ENCODE results near the gene BMPR2.

BMPR2 gene

DNA sequence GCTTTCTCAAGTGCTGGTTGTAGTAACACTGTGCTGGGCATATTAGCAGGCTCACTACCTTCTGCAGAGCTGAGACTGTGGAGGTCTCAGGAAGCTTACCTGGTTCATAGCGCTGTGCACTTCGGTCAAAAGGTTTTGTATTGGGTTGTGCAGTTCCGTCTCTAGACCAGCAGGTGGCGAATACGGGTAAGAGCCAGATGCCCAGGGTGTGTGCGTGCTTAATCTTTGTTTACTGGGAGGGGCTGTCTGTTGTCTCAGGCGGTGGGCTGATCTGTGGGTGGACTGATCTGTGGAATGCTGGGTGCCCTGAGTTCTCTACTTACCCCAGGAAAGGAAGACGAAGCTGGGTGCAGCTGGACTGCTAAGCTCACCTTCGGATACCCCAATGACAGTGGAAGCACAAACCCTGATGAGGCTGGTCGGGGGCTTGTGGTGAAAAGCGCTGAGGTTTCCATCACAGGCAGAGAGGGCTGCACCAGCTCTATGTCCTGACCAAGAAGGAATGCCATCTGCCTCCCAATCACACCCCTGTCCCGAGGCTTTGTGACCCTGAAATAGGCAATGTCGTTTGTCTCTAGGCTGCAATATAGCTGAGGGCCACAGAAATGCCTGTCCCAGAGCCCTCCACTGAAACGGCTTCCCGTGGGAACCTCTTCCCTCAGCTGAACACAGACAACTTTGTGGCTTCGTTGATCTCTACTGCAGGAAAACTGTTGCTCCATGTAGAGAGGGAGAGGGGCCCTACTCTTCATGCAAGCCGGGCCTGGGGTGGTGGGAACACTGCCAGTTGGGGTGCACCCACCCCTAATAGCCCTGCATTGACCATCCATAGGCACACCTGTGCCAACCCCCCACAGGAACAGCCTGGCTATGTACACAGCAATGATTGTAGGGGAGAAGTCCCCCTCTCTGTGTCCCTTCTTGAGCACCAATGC lies 212.8 kb downstream of the BMPR2 start:
- H3K4me1 Mint-ChIP-seq (ENCODE audit: low read depth) = peaks cover 9% of the 10 kb centered on the region
- DNase-seq (ENCODE audit: low spot score) = peak; percentile 56
- peak overlapping the region; percentile 69 for H3K27ac Mint-ChIP-seq
- H3K27me3 Mint-ChIP-seq (ENCODE audit: low read depth) = no peaks in the 10 kb centered on the region
- H3K36me3 Mint-ChIP-seq (ENCODE audit: low read depth) = no peaks in the 10 kb centered on the region
- H3K4me3 Mint-ChIP-seq = no peak overlapping the region
- peaks cover 3% of the 10 kb centered on the region for H3K9me3 Mint-ChIP-seq

- Mint-ChIP-seq H3K9me3 (no peaks in the 10 kb centered on the region), H3K27me3 (ENCODE audit: low read depth) (no peaks in the 10 kb centered on the region), H3K27ac (no peak overlapping the region), H3K4me1 (ENCODE audit: low read depth) (peaks cover 9% of the 10 kb centered on the region), H3K36me3 (ENCODE audit: low read depth) (no peaks in the 10 kb centered on the region), H3K4me3 (no peak overlapping the region)
- DNase-seq (ENCODE audit: low spot score) = no peak
Measured at GRCh38 chr2:202589582-202589949, 213.4 kb downstream of the BMPR2 start.

GRCh38 chr2:202592566-202592965 lies 216.4 kb downstream of the BMPR2 start:
- H3K27ac Mint-ChIP-seq = no peak overlapping the region
- no peak overlapping the region for H3K4me3 Mint-ChIP-seq
- peaks cover 9% of the 10 kb centered on the region for H3K4me1 Mint-ChIP-seq (ENCODE audit: low read depth)
- no peaks in the 10 kb centered on the region for H3K9me3 Mint-ChIP-seq
- H3K27me3 Mint-ChIP-seq (ENCODE audit: low read depth) = no peaks in the 10 kb centered on the region
- no peaks in the 10 kb centered on the region for H3K36me3 Mint-ChIP-seq (ENCODE audit: low read depth)
- DNase-seq (ENCODE audit: low spot score) = no peak

GRCh38 chr2:202599105-202599504 lies 223.0 kb downstream of the BMPR2 start:
- Mint-ChIP-seq H3K27ac (no peak overlapping the region), H3K4me3 (no peak overlapping the region), H3K36me3 (ENCODE audit: low read depth) (no peaks in the 10 kb centered on the region), H3K27me3 (ENCODE audit: low read depth) (no peaks in the 10 kb centered on the region), H3K9me3 (no peaks in the 10 kb centered on the region), H3K4me1 (ENCODE audit: low read depth) (peaks cover 8% of the 10 kb centered on the region)
- DNase-seq (ENCODE audit: low spot score) = no peak

DNA sequence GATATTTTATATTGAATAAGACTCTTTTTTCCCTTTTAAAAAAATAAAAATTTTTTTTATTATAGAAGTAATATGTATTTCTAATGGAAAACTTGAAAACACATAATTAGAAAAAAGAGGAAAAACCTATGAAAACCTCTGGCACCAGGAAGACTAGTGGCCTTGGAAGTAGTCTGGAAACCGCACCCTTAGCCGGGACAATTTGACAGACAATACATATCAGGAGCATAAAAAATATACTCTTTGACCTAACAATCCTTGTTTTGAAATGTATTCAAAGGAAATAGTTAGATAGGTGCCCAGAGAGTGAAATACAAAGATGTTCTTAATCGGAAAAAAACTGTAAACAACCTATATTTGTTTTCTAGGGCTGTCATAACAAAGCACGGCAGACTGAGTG lies 223.8 kb downstream of the BMPR2 start:
- H3K36me3 Mint-ChIP-seq (ENCODE audit: low read depth) = no peaks in the 10 kb centered on the region
- no peak overlapping the region for H3K4me3 Mint-ChIP-seq
- peaks cover 8% of the 10 kb centered on the region for H3K4me1 Mint-ChIP-seq (ENCODE audit: low read depth)
- H3K27me3 Mint-ChIP-seq (ENCODE audit: low read depth) = no peaks in the 10 kb centered on the region
- H3K9me3 Mint-ChIP-seq = no peaks in the 10 kb centered on the region
- no peak overlapping the region for H3K27ac Mint-ChIP-seq
- DNase-seq (ENCODE audit: low spot score) = no peak

GRCh38 chr2:202604699-202605098 lies 228.6 kb downstream of the BMPR2 start:
- no peak for DNase-seq (ENCODE audit: low spot score)
- no peaks in the 10 kb centered on the region for H3K9me3 Mint-ChIP-seq
- H3K4me1 Mint-ChIP-seq (ENCODE audit: low read depth) = peaks cover 8% of the 10 kb centered on the region
- H3K27ac Mint-ChIP-seq = no peak overlapping the region
- no peaks in the 10 kb centered on the region for H3K27me3 Mint-ChIP-seq (ENCODE audit: low read depth)
- no peaks in the 10 kb centered on the region for H3K36me3 Mint-ChIP-seq (ENCODE audit: low read depth)
- no peak overlapping the region for H3K4me3 Mint-ChIP-seq

- Mint-ChIP-seq H3K27ac (no peak overlapping the region), H3K9me3 (no peaks in the 10 kb centered on the region), H3K36me3 (ENCODE audit: low read depth) (no peaks in the 10 kb centered on the region), H3K4me1 (ENCODE audit: low read depth) (peaks cover 12% of the 10 kb centered on the region), H3K27me3 (ENCODE audit: low read depth) (no peaks in the 10 kb centered on the region), H3K4me3 (no peak overlapping the region)
- no peak for DNase-seq (ENCODE audit: low spot score)
Measured at GRCh38 chr2:202605174-202605573, 229.0 kb downstream of the BMPR2 start.

- DNase-seq (ENCODE audit: low spot score) = no peak
- H3K4me3 Mint-ChIP-seq = no peak overlapping the region
- H3K27ac Mint-ChIP-seq = no peak overlapping the region
- H3K36me3 Mint-ChIP-seq (ENCODE audit: low read depth) = no peaks in the 10 kb centered on the region
- peaks cover 12% of the 10 kb centered on the region for H3K4me1 Mint-ChIP-seq (ENCODE audit: low read depth)
- H3K27me3 Mint-ChIP-seq (ENCODE audit: low read depth) = no peaks in the 10 kb centered on the region
- no peaks in the 10 kb centered on the region for H3K9me3 Mint-ChIP-seq
Measured at GRCh38 chr2:202608142-202608852, 232.2 kb downstream of the BMPR2 start.

DNA sequence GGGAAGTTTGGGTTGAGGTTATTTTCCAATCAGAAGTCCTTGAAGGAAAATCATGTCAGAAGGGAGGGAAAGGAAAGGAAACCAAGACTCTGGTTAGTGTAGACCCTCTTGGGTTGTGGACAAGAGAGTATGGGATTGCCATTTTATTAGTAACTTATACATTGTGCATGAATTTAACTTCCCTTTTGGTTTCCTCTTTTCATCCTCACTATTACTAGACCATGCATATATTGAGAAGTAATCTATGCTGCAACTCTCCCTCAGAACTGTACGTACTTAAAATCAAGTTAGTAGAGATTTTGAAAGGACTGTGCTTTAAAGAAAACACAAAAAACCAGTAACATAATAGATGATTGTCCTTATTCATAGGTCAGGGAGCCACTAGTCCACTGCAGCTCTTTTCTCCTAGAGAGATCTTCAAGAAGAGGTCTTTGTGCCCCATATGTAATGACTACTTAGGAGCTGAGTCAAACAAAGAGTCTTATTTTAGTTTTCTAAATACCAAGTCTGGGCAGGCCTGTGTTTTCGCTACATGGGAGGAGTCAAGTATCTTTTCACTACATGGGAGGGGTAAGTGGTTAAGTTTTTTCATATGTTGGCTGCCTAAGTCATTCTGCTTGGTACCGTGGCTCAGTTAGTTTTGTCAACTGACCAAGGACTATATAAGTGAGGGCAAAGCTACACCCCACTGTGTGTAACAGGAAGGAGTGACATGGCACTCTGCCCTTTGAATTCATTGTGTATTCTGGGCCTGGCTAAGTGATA lies 233.4 kb downstream of the BMPR2 start:
- Mint-ChIP-seq H3K9me3 (no peaks in the 10 kb centered on the region), H3K27ac (no peak overlapping the region), H3K4me1 (ENCODE audit: low read depth) (peaks cover 12% of the 10 kb centered on the region), H3K27me3 (ENCODE audit: low read depth) (no peaks in the 10 kb centered on the region), H3K4me3 (no peak overlapping the region), H3K36me3 (ENCODE audit: low read depth) (no peaks in the 10 kb centered on the region)
- DNase-seq (ENCODE audit: low spot score) = peak; percentile 29

GRCh38 chr2:202610380-202610779 lies 234.3 kb downstream of the BMPR2 start:
- H3K4me1 Mint-ChIP-seq (ENCODE audit: low read depth) = peaks cover 12% of the 10 kb centered on the region
- no peaks in the 10 kb centered on the region for H3K9me3 Mint-ChIP-seq
- no peaks in the 10 kb centered on the region for H3K27me3 Mint-ChIP-seq (ENCODE audit: low read depth)
- no peaks in the 10 kb centered on the region for H3K36me3 Mint-ChIP-seq (ENCODE audit: low read depth)
- no peak overlapping the region for H3K27ac Mint-ChIP-seq
- no peak for DNase-seq (ENCODE audit: low spot score)
- H3K4me3 Mint-ChIP-seq = no peak overlapping the region

DNA sequence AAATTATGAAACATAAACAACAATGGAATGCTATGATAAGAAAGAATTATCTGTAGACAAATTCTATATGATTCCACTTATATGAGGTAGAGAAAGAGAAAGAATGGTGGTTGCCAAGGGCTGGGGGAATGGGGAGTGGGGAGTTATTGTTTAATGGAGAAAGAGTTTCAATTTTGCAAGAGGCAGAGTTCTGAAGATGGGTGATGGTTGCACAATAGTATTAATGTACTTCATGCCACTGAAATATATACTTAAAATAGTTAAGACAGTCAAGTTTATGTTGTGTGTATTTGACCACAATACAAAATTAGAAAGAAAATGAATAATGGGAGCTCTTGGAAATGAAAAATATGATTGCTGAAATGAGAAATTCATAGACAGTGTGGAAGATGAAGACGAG lies 236.0 kb downstream of the BMPR2 start:
- Mint-ChIP-seq H3K27me3 (ENCODE audit: low read depth) (no peaks in the 10 kb centered on the region), H3K9me3 (no peaks in the 10 kb centered on the region), H3K27ac (no peak overlapping the region), H3K4me3 (no peak overlapping the region), H3K36me3 (ENCODE audit: low read depth) (no peaks in the 10 kb centered on the region), H3K4me1 (ENCODE audit: low read depth) (peaks cover 12% of the 10 kb centered on the region)
- no peak for DNase-seq (ENCODE audit: low spot score)

- no peak overlapping the region for H3K27ac Mint-ChIP-seq
- peaks cover 12% of the 10 kb centered on the region for H3K4me1 Mint-ChIP-seq (ENCODE audit: low read depth)
- no peaks in the 10 kb centered on the region for H3K9me3 Mint-ChIP-seq
- no peaks in the 10 kb centered on the region for H3K36me3 Mint-ChIP-seq (ENCODE audit: low read depth)
- no peak for DNase-seq (ENCODE audit: low spot score)
- no peaks in the 10 kb centered on the region for H3K27me3 Mint-ChIP-seq (ENCODE audit: low read depth)
- no peak overlapping the region for H3K4me3 Mint-ChIP-seq
Measured at GRCh38 chr2:202613479-202613878, 237.4 kb downstream of the BMPR2 start.
